Stimulated activated CD4-positive, alpha-beta T cell treated with anti-CD3 and anti-CD28 coated beads, TNF-alpha, amount 100 ng/mL, for 48 hours (primary cell): ENCODE data around the gene TMEM19.
"Not testable (repeated sequence)": the region's sequence is repeated elsewhere in the genome, so short reads cannot be mapped to it uniquely, and the experiment has no call there.

Source experiments
- DNase-seq, 3 donors: peaks; one replicate each; pipeline ENCODE4 v3.0.0-alpha.2; 2020; ENCODE audit warnings: low read depth in 3 of 3

TMEM19 gene

GRCh38 chr12:71665090-71665463, 20.8 kb upstream of the TMEM19 start:
- no peak for DNase-seq

GRCh38 chr12:71666259-71666658, 19.6 kb upstream of the TMEM19 start:
- DNase-seq: no peak

GRCh38 chr12:71671311-71671710, 14.6 kb upstream of the TMEM19 start:
- DNase-seq: no peak

DNA sequence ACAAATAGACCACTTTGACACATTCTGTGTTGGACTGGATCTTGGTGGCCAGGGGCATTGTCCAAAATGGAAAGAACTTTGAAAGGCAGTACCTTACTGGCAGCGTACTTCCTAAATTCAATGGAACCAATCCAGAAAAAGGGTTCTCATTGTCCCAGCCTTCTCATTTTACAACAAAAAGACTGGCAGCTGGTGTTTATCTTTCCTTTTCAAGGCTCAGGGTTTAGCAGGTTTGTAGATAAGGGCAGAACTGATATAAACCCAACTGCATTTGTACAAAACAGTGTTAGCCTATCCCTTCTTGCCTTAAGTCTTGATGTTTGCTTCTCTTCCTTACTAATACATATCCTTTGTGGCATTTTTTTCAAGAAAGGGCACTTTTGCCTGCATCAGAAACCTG, 14.1 kb upstream of the TMEM19 start:
- DNase-seq: no peak

DNA sequence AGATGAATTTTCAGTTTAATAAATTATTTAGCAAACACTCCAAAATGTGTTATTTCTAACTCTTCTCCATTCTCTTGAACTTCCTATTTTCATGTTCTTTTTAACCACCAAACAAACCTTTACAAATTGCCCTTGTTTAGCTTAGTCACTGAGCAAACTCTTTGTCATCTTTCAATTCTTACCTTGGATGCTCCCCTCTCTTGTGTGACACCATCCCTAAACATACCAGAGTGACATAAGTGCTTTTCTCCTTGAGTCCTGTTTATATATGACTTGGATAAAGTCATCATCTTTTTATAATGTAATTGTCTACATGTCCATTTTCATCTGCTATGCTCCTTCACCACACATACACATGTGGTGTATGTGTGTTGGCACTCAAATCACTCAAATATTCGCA, 3.4 kb upstream of the TMEM19 start:
- DNase-seq: no peak

DNA sequence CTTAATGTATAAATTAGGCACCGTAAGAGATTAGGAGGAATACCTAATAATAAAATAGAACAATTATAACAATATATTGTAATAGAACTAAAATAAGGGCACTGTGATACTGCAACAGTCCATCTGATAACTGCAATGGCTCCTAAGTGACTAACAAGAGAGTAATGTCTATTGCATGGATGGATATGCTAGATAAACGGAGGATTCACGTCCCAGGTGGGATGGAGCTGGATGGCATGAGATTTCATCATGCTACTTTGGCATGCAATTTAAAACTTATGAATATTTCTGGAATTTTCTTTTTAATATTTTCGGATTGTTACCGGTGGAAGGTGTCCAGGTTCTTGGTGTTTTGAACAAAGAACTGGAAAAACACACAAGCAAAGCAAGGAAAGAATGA, 2.2 kb upstream of the TMEM19 start:
- DNase-seq: no peak

DNA sequence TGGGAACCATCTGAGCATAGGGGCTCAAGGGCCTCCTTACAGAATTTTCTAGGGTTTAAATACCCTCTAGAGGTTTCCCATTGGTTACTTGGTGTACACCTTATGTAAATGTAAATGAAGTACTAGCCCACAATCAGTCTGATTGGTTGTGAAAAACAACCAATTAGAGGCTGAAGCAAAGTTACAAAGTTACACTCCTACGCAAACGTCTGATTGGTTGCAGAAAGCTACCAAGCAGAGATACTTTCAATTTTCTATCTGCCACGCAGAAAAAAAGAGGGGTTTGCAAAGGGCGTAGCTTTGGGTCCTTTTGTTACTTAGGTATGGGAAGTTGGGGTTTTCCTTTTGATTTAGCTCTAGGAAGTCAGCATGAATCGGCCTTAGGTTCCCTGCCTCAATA, 1.8 kb upstream of the TMEM19 start:
- no peak for DNase-seq

- DNase-seq: no peak
Observed at GRCh38 chr12:71685312-71685906, 473 bp upstream of the TMEM19 start.

DNA sequence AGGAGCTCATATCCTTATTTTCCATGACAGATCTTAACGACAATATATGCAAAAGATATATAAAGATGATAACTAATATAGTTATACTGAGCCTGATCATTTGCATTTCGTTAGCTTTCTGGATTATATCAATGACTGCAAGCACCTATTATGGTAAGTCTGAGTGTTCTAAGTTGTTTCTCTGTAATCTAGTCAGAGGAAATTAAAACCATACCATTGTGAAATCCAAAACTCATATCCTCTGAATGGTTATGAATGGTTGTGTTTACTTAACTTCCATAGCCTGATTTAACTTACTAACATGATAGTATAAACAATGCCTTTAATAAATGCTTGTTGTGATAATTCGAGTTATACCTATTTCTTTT, 760 bp downstream of the TMEM19 start:
- no peak for DNase-seq

- DNase-seq: not testable (repeated sequence)
Observed at GRCh38 chr12:71687172-71687571, 1.3 kb downstream of the TMEM19 start.

- DNase-seq: no peak
Observed at GRCh38 chr12:71688961-71689570, 3.2 kb downstream of the TMEM19 start.

DNA sequence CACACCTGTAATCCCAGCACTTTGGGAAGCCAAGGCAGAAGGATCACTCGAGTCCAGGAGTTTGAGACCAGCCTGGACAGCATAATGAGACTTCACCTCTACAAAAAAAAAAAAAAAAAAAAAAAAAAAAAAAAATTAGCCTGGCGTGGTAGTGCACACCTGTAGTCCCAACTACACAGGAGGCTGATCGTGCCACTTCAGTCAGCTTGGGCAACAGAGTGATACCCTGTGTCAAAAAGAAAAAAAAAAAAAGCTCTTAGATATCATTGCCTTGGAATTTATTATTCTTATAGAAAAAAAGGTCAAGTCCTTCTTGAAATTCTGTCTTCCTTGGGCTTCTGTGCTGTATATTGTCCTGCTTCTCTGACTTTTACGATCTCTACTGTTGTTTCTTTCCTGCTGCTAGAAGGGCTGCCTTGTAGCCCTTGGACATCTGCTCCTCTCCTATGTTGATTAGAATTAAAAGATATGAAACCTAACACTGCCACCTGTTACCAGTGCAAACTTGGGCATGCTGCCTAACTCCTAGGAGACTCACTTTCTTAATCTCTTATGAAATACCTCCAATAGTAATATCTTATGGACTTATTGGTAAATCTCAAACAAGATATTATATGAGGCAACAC, 5.7 kb downstream of the TMEM19 start:
- DNase-seq: no peak

- DNase-seq: no peak
Observed at GRCh38 chr12:71693126-71693525, 7.2 kb downstream of the TMEM19 start.

GRCh38 chr12:71693651-71694050, 7.8 kb downstream of the TMEM19 start:
- not testable (repeated sequence) for DNase-seq

- no peak for DNase-seq
Observed at GRCh38 chr12:71694099-71694820, 8.4 kb downstream of the TMEM19 start.

GRCh38 chr12:71695782-71696181, 9.9 kb downstream of the TMEM19 start:
- no peak for DNase-seq

DNA sequence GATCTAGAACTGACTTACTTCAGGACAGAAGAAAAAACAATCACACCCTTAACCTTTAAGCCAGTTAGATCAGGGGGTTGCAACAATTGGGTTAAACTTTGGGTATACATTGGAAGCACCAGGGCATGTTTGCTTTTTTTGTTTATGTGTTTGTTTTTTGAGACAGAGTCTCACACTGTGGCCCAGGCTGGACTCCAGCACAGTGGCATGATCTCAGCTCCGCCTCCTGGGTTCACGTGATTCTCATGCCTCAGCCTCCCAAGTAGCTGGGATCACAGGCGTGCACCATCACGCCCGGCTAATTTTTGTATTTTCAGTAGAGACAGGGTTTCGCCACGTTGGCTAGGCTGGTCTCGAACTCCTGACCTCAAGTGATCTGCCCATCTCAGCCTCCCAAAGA, 16.3 kb downstream of the TMEM19 start:
- not testable (repeated sequence) for DNase-seq

DNA sequence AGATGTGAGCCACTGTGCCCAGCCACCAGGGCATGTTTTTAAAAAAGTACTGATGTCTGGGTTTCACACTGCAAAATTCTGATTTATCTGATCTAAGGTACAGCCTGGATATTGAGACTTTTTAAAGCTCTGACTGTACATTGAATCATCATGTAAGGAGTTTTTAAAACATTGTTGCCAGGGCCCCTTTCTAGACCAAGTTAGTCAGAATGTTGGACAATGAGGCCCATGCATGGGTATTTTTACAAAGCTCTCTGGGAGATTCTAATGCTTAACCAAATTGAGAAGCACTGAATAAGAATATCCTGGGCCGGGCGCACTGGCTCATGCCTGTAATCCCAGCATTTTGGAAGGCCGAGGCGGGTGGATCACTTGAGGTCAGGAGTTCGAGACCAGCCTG, 16.7 kb downstream of the TMEM19 start:
- DNase-seq: no peak

DNA sequence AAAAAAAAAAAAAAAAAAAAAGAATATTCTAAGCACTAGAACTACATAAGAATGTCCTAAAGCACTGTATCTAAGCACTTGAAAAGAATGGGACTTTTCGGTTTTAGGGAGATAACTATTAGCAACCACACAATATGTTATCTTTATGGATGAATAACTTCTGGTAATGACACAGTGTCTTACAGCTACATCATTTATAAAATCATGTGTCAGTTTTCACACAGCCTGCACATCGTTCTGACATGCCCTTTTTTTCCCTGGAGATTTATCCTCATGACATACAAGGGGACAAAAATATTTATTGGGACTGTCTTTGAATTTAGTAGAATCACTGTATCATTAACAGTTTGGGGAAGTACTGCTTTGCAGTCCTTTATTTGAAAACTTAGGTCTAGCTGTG, 17.3 kb downstream of the TMEM19 start:
- DNase-seq: no peak

- no peak for DNase-seq
Observed at GRCh38 chr12:71704920-71705319, 19.0 kb downstream of the TMEM19 start.

- DNase-seq: no peak
Observed at GRCh38 chr12:71708658-71709057, 22.8 kb downstream of the TMEM19 start.

DNA sequence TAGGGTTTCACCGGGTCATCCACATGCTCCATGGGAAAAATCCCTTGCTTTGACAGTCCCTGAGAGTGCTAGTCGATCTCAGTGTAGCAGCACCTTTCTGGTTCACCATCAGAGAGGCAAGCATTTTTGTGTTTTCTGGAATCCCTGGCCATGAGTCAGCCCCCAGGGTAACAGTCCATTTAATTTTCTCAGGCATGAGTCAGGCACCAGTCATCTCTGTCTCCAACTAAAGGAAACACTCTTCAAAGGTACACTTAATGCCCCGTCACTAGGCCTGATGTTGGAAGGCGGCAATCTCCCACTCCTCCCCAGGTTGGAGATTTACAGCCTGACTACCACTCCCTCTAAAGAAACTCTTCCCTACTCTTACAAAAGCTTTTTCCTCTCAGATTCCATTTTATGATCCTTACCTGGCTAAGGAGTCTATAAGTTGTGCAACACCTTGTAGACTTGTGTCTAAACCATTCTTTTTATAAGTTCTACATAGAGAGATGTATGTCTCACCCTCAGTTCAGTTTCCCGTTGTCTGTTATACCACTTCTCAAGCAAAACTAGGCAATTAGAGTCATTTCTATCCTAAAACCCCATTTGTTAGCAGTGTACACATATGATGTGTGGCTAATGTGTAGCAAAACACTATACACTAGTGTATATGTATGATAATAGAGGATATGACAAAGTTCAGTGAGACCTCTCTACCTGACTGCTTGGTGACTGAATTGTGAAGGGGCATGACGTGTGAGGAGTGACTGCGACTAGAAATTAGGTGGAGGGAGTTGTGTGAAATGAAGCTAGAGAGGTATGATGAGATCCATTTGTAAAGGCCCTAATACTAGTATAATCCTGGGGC, 24.6 kb downstream of the TMEM19 start:
- DNase-seq: no peak
